Amniotic epithelial cell (primary cell): Measurements from ENCODE around the gene RALGAPA2.

Experiments used
- DNase-seq: peaks from one replicate; pipeline ENCODE4 v3.0.0-alpha.2; 2010; ENCODE audit warnings: low read depth

RALGAPA2 gene

DNA sequence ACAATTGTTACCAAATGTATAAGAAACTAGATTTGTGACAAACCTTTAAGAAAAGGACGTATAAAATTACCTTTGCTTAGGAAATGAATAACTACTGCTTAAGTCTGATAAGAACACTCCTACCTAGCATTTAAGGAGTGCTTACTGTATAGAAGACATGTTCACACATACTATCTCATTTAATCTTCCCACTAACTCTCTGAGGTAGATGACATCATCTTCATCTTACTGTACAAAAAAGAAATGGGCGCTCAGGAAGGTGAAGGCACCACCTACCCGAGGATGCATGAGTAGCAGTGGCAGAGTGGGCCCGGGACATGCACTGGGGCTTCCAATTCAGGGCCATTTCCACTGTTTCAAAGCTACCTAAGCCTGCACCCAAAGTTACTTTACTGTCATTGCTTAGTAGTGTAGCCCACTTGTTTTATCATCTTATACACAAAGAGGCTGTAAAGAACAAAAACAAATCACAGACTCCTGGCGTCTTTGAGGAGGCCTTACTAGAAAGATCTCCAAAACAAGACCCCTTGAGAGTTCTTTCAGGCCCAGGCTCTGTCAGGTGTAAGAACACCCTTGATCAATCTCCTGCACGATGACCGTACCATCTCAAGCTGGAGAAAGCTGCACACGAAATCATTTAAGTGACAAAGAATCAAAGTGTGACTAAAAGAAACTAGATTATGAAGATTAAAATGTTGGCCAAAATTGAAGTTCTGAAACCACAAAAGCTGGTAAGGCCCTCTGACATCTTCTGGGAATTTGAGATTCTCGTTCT lies 216.5 kb downstream of the RALGAPA2 start:
- no peak for DNase-seq

DNA sequence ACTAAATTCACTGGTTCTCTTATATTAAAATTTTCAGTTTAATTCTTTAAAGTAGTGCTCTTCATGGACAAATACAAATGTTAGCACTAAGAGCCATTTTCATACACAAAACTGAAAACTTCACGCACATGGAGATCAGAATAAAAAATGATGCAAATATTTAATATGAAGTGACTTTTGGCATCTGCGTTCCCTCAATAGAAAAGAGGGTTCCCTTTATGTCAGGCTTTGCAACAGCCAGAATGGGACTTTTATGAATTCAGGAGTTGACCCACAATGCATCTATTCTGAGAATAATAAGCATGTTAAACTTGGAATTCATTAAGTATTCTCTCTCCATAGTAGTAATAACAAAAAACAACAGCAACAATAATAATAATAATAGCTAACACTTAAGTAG lies 218.7 kb downstream of the RALGAPA2 start:
- no peak for DNase-seq

GRCh38 chr20:20492521-20493332 lies 219.7 kb downstream of the RALGAPA2 start:
- no peak for DNase-seq

GRCh38 chr20:20491784-20492264 lies 220.6 kb downstream of the RALGAPA2 start:
- no peak for DNase-seq

- peak; percentile 35 for DNase-seq
Measured at GRCh38 chr20:20491110-20491783, 221.2 kb downstream of the RALGAPA2 start.

- DNase-seq, result no peak
Measured at GRCh38 chr20:20490673-20491072, 221.8 kb downstream of the RALGAPA2 start.

DNA sequence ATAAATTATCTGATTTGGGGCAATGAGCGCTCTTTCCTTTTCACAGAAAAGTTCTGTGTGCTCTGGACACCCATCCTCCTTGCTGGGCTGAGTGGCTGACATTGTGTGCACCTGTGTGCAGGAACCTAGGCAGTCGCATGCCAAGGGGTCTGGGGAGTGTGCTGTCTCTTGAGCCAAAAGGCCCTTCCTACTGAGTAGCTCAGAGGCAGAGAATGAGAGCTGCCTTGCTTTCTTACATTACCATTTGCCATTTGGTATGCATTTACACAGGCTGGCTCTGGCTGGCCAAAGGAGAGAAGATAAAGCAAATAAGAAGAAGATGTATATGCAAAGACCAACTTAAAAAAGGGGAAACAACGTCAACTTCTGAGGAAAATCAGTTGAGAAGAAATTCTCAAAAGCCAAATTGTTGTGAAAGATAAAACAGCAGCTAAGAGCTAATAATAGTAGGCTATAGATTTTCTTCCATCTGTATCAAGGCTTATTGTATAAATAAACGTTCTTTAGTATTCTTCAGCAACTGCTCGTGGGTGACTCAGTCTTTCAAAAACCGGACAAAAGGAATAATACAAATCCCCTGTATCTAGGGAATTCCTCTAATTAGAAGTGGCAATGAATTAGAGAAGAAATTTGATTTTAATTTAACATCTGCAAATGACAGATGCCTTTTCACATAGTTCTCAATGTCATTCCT lies 222.6 kb downstream of the RALGAPA2 start:
- no peak for DNase-seq

DNA sequence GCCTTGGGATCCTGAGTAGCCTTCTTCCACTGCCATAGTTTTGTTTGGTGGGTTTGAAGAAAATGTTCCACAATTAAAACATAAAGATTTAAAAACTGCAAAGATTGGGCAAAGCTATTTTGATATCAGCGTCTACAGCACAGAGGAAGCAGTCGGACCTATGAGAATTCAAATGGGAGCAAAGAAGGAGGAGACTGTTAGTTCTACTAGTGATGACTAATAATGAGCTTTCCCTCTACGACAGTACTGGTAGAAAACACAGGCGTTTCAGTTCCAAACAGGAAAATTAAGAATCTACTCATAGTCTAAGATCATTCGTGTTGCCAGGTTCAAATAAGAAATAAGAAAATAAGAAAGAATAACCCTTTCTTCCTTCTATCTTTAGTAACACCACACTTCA lies 223.4 kb downstream of the RALGAPA2 start:
- no peak for DNase-seq

DNA sequence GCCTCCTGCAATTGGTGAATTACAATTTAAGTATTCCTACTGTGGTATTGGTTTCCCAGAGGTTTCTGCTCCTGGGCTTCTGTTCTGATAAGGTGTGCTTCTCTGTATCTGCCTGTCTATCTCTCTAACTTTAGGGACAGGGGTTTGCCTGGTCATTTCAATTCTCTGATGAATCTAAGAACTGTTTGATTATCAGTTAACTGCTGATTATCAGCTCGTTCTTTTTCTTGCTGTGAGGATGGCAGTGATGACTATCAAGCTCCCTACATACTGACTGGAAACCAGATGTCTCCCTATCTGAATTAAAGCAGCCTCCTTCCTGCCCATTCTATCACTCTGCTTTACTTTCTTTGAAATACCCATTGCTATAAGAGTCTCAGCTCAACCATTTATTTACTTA lies 224.1 kb downstream of the RALGAPA2 start:
- no peak for DNase-seq

DNA sequence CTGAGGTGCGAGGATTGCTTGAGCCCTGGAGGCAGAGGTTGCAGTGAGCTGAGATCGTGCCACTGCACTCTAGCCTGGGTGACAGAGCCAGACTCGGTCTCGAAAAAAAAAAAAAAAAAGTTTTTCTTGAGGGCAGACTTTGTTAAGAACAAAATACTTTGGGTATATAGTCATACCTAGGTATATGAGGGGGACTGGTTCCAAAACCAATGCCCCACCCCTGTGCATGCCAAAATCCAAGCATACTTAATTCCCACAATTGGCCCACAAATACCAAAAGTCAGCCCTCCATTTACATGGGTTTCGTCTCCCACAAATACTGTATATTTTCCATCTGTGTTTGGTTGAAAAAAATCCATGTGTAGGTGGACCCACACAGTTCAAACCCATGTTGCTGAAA lies 224.6 kb downstream of the RALGAPA2 start:
- no peak for DNase-seq

- no peak for DNase-seq
Measured at GRCh38 chr20:20483328-20483727, 229.1 kb downstream of the RALGAPA2 start.

DNA sequence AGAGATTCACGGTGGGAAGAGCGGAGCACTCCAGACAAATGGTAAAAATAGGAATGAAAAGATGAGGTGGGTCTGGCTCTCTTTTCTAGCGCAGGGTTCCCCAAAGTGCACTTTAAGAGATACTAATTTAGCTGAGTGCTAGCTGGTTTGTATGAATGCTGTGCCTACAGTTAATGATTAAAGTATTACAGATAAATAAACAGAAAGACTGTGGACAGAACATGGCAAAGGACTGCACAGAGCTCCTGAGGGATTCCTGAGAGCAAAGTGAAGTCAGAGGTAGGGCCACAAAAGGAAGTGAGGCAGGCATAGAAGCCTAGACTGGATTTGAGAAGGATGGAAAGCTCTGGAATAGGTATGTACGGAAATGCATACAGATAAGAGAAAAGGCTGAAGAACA lies 230.0 kb downstream of the RALGAPA2 start:
- no peak for DNase-seq

DNA sequence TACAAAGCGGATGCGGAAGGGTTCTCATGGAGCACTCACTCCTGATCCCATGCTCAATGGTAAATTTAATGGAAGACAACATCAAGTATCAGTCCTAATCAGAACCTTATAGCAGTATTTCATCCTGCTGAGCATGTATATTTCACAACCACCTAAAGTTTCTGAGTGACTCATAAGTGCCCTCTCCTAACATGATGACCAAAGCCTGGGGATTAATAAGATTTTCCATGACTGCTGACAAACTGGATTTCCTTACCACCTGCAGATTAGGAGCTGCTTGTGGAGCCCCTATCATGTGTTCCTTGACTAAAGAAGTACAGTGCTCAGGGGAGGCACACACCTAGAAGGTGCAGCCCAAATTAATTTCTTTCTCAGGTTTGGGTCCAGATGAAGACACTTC lies 231.8 kb downstream of the RALGAPA2 start:
- peak; percentile 87 for DNase-seq

GRCh38 chr20:20480126-20480525 lies 232.3 kb downstream of the RALGAPA2 start:
- DNase-seq, result no peak

DNA sequence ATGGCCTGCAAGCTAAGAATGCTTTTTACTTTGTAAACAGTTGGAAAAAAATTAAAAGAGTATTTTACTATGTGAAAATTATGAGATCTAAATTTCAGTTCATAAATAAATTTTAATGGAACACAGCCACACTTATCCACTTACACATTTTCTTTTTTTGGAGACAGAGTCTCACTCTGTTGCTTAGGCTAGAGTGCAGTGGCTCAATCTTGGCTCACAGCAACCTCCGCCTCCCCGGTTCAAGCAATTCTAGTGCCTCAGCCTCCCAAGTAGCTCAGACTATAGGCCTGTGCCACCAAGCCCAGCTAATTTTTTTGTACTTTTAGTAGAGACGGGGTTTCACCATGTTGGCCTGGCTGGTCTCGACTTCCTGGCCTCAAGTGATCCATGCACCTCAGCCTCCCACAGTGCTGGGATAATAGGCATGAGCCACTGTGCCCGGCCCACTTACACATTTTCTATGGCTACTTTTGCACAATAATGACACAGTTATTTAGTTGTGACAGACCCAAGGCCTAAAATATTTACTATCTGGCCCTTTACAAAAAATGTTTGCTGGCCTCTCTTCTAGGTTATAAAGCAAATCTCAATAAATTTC lies 234.9 kb downstream of the RALGAPA2 start:
- no peak for DNase-seq

DNA sequence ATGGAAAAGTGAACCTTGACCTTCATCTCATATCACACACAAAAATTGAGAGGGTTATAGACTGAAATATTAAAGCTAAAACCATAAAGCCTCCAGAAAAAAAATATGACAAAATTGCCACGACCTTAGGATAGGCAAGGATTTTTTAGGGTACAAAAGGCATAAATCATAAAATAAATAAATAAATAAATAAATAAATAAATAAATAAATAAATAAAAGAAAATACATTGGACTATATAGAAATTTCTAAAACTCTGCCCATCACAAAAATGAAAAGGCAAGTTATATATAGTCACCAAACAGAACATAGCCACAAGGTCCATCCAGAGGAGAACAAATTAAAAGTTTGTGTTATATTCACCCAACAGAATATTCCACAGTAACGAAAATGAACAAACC lies 235.9 kb downstream of the RALGAPA2 start:
- no peak for DNase-seq

DNA sequence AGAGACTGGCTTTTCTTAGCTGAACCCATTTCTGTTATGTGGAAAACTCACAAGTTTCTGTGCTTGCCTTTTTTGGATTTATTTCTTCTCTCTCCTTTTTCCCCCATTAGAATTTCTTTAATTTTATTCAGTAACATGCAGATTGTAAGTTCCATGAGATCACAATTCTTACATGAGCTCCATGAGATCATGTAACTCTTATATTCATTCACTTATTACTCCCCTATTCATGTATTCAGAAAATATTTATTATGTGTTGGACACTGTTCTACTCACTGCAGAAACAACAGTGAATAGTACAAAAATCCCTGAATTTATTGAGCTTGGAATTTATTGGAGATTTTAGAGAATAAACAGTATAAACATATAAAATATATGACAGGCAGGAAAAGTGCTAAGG lies 238.8 kb downstream of the RALGAPA2 start:
- no peak for DNase-seq

- DNase-seq, result no peak
Measured at GRCh38 chr20:20472684-20473274, 239.7 kb downstream of the RALGAPA2 start.

GRCh38 chr20:20466341-20466879 lies 246.0 kb downstream of the RALGAPA2 start:
- peak; percentile 94 for DNase-seq

DNA sequence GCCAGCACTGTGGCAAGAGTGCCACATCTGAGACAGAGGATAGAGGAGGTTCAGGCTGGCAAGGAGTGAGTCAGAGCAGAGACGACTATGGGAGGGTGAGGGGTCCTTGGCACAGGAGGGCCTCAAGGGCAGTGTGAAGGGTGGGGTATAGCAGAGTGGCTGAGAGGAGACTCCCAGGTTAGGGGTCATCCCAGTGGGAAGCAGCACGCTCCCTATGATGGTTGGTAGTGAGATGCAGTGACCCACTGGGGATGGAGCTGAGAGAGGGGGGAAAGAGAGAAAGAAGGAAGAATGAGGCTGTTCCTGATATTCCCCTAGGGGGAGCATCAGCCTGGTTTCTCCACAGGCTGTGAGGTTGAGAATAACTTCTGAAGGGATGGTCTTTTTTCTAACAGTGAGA lies 247.2 kb downstream of the RALGAPA2 start:
- DNase-seq, result no peak

GRCh38 chr20:20463933-20464374 lies 248.5 kb downstream of the RALGAPA2 start:
- DNase-seq, result no peak
